Left forelimb (tissue), 1 donor: Measurements from ENCODE around the gene PARD3.

Source experiments
- DNase-seq: peaks from one replicate; pipeline ENCODE4 v3.0.0-alpha.2; 2018; ENCODE audit warnings: low spot score

Gene PARD3

GRCh38 chr10:34580214-34580613 is 234.9 kb downstream of the PARD3 start:
- no peak for DNase-seq

GRCh38 chr10:34578468-34578867 is 236.6 kb downstream of the PARD3 start:
- DNase-seq = no peak

- DNase-seq = no peak
Observed at GRCh38 chr10:34576797-34577196, 238.3 kb downstream of the PARD3 start.

GRCh38 chr10:34575882-34576281 is 239.2 kb downstream of the PARD3 start:
- DNase-seq = no peak

GRCh38 chr10:34574353-34574934 is 240.7 kb downstream of the PARD3 start:
- no peak for DNase-seq

GRCh38 chr10:34570887-34571286 is 244.2 kb downstream of the PARD3 start:
- no peak for DNase-seq

GRCh38 chr10:34567659-34568253 is 247.3 kb downstream of the PARD3 start:
- no peak for DNase-seq

- DNase-seq = no peak
Observed at GRCh38 chr10:34565934-34566333, 249.2 kb downstream of the PARD3 start.

GRCh38 chr10:34558093-34558583 is 257.0 kb downstream of the PARD3 start:
- DNase-seq = no peak

GRCh38 chr10:34557173-34557572 is 257.9 kb downstream of the PARD3 start:
- no peak for DNase-seq

GRCh38 chr10:34555653-34556052 is 259.4 kb downstream of the PARD3 start:
- DNase-seq = no peak

GRCh38 chr10:34553747-34554146 is 261.3 kb downstream of the PARD3 start:
- DNase-seq = no peak

GRCh38 chr10:34551295-34551694 is 263.8 kb downstream of the PARD3 start:
- no peak for DNase-seq

- no peak for DNase-seq
Observed at GRCh38 chr10:34549953-34550352, 265.1 kb downstream of the PARD3 start.

GRCh38 chr10:34549001-34549400 is 266.1 kb downstream of the PARD3 start:
- no peak for DNase-seq

- DNase-seq = no peak
Observed at GRCh38 chr10:34548466-34548865, 266.6 kb downstream of the PARD3 start.

- no peak for DNase-seq
Observed at GRCh38 chr10:34547695-34548094, 267.4 kb downstream of the PARD3 start.

GRCh38 chr10:34547291-34547690 is 267.8 kb downstream of the PARD3 start:
- DNase-seq = no peak

- no peak for DNase-seq
Observed at GRCh38 chr10:34544400-34544799, 270.7 kb downstream of the PARD3 start.

- DNase-seq = no peak
Observed at GRCh38 chr10:34543716-34544115, 271.4 kb downstream of the PARD3 start.

GRCh38 chr10:34540492-34540891 is 274.6 kb downstream of the PARD3 start:
- no peak for DNase-seq

GRCh38 chr10:34539533-34540315 is 275.4 kb downstream of the PARD3 start:
- DNase-seq = no peak

GRCh38 chr10:34538281-34538829 is 276.7 kb downstream of the PARD3 start:
- no peak for DNase-seq
